ENCODE data around the gene RPUSD1.

Gene RPUSD1

GRCh38 chr16:741986-742629, 46.1 kb downstream of the RPUSD1 start:
- DNase-seq = no peak

GRCh38 chr16:740764-741505, 47.2 kb downstream of the RPUSD1 start, which contains the start of gene CIAO3:
Gene CIAO3 (minus strand): TSS chr16:740997. CDS start chr16:740985, 12 bp downstream.
- DNase-seq = peak; percentile 76

GRCh38 chr16:740459-740763, 47.8 kb downstream of the RPUSD1 start:
- no peak for DNase-seq

- DNase-seq = no peak
Measured at GRCh38 chr16:739560-740458, 48.4 kb downstream of the RPUSD1 start.

GRCh38 chr16:736936-737481, 51.2 kb downstream of the RPUSD1 start:
- no peak for DNase-seq

- DNase-seq = no peak
Measured at GRCh38 chr16:735982-736453, 52.2 kb downstream of the RPUSD1 start.

GRCh38 chr16:734981-735881, 53.0 kb downstream of the RPUSD1 start:
- no peak for DNase-seq
